RPMI8226 (cell line): ENCODE data around the gene PCAT6.
"Not testable (repeated sequence)": the region's sequence is repeated elsewhere in the genome, so short reads cannot be mapped to it uniquely, and the experiment has no call there.

Source experiments
- DNase-seq: peaks from one replicate; pipeline ENCODE4 v3.0.0-alpha.2; 2015

Gene PCAT6

DNA sequence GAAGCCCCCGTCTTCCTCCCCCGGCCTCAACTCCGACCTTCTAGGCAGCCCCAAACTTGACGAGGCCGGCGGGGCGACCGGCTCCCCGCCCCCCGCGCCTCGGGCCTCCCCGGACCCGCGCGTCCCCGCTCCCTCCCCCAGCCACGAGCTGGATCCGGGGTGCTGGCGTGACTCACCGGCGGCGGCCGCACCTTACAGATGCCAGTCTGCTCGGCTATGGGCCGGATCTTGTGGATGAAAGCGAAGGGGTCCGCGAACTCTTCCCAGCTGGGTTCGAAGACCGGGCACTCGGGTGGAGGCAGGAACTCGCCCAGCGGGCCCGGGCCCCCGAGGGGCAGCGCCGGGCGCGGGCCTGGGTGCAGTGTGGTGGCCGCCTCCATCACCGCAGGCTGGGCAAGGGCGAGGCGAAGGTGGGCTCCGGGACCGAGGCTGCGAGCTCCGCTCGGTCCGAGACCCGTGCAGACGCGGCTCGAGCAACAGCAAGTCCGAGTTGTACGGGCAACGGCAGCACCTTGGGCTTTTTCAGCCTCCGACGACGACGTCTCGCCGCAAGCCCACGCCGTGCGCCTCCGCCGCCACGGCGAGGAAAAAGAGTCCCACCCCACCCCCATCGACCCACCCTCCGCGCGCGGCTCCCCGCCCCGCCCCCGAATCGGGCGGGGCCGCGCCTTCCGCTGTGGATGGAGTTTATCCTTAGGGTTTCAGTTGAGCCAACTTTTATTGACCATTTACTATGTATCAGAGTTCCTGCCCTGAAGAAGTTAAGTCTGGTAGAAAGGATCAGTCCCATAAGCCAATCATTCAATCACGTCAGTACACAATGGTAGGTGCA lies 2.6 kb upstream of the PCAT6 start, which contains the start of gene KDM5B:
TSS of gene KDM5B (minus strand) at position 496 of the 832 bp plus-strand sequence. CDS start at position 380, 116 bp downstream.
- DNase-seq: peak; percentile 35

DNA sequence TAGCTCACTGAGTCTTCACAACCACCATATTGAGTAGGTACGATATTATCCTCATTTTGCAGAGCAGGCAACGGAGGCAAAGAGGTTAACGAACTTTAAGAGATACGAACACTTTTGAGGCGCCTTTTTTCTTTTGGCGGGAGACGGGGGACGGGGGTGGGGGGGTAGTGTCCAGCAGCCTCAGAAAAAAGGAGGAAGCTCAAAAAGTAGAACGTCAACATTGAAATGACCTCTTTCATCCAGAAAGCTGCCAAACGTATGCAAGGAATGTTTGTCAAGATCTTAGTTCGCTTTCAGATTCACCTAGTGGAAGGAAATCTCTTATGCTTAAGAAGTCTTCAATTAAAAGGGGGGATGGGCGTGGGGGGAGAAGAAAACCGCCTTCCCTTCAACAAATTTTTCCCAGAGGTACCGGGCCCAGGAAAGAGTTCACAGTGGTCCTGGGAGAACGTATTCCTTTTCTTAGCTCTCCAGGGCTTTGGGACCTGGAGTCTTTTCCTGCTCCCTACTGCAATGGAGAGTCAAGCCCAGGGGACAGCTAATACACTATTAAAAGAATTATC lies 1.1 kb upstream of the PCAT6 start:
- no peak for DNase-seq

DNA sequence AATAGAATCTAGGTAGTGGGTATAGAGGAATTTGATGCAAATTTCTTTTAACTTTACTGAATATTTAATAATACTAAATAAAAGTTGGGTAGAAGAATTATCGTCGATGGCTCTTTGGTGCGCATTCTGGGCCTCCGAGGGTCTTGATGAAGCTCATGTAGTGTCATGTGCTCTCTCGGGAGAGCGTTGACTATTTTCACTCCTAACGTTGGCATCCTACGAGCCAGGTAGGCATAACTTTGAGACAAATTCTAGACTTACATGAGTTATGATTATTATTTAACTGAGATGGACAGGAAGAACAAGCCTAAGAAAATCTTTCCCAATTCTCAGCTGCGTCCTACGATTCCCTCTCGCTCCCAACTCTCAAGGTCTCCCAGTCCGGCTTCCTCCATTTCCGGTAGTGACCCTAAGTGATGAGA lies 550 bp upstream of the PCAT6 start:
- DNase-seq: no peak

DNA sequence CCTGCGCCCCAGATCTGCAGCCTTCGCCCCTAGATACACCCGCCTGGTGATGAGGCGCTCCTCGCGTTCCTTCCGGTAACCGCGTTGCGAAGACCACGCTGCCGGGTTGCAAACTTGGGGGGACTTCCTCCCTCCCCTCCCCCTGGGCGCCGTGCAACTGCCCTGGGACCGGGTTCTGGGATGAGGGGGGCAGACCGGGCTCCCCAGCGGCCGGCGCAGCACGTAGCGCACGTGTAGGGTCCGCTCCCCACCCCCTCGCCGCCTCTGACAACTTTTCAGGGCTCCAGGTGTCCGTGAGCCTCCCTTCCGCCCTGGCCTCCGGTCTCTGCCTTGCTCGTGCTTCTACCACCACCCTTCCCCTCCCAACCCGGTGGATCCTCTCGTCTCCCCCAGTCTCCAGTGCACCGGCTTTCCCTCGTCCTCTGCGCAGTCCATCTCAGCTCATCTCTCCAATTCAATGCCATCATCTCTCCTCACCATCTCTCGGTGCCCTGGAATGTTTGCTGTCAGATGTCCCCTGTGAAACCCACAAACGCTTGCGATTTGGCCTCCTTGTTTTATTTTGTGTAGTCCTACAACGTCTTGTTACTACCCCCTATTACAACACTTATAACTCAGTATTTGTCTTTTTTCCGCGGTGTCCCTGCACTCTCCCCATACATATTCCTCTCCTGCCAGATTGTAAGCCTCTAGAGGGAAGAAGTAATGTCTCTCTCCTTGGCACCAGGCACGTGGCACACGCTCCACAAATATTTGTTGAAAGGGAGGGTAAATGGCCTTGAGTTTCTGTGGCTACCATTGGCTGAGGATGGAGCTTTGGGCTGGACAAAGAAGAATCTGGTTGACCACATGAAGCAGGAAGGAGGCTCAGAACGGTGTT lies 782 bp downstream of the PCAT6 start:
- DNase-seq: no peak

DNA sequence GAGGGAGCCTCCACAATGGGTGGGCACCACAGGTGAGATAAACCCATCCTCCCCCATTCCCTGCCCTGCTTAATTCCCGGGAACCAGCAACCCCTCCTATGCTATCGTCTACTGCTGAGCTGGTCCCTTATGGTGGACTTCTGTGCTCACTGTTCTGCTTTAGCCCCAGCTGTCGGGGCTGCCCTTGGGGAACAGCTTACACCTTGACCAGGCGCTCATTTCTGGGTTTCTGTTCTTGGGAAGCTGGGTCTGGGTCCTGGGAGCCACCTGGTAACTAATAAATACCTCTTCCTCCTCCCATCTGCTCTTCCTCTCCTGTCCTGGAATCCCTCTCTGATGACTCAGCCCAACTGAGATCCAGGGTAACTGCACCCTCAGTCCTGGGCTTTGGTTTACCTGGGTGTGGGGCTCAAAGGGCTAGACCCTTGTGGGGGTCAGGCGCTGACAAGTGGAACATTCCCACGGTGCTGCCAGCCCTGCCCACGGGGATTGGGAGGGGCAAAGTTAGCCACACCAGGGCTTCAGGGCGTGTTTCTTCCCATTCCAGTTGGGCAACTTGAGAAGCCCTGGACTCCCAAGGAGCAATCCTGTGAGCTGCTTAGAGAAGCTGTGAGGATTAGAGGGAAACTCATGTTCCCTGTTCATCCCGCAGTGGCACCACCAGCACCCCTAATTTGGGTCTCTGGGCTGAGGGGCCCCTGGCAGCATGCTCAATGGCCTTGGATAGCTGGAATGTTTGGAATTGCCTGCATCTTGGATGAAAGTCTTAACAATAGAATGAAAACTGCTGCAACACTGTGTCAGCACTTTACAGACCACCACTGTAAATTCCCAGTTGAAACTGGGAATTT lies 1.6 kb downstream of the PCAT6 start:
- DNase-seq: no peak

DNA sequence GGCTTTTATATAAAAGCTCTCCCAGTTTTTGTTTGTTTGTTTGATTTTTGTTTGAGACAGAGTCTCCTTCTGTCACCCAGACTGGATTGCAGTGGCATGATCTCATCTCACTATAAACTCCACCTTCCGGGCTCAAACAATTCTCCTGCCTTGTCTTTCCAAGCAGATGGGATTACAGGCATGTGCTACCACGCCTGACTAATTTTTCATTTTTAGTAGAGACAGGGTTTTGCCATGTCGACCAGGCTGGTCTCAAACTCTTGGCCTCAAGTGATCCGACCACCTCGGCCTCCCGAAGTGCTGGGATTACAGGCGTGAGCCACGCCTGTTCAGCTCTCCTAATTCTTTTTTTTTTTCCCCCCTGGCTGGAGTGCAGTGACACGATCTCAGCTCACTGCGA lies 4.4 kb downstream of the PCAT6 start:
- DNase-seq: no peak

DNA sequence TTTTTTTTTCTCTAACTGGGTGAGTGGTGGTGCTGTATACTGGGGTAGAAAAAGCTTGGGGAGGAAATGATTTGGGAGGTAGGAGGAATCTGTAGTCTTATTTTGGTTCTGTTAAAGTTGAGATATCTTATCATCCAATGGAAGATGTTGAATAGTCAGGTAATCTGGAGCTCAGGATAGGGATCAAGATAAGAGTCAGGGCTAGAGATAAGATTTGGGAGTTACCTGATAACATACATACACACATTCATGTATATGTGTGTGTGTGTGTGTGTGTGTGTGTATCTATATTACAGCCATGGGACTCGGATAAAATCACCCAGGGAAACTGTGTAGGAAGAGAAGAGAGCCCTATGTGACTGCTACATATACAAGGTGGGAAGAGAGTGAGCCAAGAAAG lies 8.1 kb downstream of the PCAT6 start:
- no peak for DNase-seq

DNA sequence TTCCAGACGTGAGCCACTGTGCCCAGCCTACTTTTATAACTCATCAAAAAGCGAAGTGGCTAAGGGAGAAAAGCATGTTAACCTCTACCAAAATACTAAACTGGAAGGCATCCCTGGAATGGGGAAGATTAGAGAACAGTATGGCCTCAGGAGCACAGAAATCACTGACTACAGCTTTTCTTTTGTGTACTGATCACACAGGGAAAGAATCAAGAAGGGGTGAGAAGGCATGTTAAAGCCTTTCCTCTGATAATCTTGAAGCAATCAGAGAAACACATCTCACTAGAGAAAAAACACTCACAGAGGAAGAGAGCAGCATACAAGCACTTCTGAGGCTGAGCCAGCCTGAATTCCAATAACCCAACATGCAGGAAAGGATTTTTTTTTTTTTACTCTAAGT lies 10.7 kb downstream of the PCAT6 start:
- no peak for DNase-seq

DNA sequence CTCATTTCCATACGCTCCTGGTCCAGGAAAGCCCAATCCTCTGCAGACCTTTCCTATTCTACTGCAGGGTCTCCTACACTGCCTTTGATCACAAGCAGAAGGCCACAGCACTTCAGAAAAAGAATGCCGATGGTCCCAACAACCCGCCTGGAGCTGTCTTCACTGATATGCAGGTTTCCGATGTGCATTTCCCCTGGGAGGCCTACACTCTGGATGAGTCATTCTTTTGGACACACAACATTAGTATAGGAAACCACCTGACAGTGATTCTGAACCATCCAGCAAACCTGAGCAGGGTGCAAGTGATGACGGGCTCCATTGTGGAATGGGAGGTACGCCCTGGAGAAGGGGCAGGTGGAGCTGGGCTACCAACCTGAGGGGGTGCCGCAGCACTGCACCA lies 15.0 kb downstream of the PCAT6 start:
- DNase-seq: no peak

DNA sequence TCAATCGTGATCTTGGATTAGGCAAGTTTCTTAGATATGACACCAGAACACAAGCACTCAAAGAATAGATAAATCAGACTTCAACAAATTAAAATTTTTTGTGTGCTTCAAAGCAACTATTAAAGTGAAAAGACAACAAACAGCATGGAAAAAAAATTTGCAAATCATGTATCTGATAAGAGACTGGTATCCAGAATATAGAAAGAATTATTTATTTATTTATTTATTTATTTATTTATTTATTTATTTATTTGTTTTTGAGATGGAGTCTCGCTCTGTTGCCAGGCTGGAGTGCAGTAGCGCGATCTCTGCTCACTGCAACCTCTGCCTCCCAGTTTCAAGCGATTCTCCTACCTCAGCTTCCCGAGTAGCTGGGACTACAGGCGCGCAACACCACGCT lies 18.5 kb downstream of the PCAT6 start:
- not testable (repeated sequence) for DNase-seq

DNA sequence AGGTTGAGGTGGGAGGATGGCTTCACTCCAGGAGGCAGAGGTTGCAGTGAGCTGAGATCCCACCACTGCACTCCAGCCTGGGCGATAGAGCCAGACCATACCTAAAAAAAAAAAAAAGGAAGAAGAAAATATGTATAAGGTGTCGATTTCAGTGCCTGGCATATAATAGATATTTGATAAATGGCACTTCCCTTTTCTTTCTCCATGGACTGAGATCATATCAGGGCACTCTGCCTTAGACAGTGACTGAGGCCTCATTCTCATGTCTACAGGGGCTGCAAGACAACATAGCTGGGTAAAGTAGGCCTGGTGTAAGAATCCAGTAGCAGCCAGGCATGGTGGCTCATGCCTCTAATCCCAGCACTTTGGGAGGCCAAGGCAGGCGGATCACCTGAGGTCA lies 21.2 kb downstream of the PCAT6 start:
- DNase-seq: no peak

DNA sequence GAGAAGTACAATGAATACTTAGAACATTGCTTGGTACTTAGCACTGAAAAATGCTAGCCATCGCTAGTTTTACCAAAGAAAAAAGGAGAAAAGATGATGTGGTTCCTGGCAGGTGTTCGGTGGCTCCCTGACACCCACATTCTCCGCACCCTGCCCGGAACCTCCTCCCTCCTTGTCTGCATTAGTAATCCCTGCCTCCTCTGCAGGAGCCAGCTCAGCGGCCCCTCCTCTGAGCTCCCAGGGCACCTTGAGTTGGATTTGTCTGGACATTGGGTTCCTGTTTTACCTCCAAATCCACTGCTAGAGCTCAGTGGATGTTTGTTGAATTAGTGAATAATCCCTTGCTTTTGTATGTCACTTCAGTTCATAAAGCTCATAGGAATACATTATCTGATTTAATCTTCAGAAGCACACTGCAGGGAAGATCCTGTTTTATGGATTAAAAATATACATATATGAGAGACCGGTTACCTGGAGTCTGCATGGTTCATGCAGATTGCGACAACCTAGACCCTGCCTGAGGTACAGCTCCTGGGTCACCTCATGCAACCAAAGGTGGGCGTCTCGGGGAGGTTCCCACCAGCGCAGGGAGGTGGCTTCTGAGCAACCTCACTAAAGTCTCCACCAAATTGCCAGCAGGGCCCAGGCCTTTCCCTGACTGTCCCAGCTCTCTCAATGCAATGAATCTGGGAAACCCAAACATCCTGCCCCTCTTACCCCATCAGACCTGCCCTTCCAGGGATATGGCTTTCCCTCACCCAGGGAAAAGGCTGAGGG lies 24.2 kb downstream of the PCAT6 start:
- no peak for DNase-seq

DNA sequence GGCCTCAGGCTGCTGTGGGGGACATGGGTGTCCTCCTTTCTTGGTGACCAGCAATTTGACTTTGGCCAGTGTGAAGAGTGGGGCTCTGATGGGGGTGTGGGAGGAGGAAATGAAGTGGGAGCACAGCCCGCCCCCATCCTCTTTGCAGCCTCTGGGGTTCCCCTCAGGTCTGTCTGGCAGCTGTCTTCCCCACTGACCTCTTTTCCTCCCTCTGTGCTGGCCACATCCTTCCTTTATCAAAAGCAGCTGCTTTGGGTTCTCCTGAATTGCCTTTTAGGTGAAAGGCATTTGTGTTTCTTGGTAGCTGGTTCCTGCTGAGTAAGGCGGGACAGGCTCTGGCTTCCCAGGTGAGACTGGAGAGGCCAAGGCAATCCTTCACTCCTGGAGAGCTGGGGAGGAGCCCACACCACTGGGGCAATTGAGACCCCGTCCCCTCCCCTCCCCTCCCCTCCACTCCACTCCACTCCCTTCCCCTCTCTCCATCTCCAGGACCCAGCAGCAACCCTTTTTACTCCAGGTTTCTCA lies 24.9 kb downstream of the PCAT6 start:
- DNase-seq: no peak

DNA sequence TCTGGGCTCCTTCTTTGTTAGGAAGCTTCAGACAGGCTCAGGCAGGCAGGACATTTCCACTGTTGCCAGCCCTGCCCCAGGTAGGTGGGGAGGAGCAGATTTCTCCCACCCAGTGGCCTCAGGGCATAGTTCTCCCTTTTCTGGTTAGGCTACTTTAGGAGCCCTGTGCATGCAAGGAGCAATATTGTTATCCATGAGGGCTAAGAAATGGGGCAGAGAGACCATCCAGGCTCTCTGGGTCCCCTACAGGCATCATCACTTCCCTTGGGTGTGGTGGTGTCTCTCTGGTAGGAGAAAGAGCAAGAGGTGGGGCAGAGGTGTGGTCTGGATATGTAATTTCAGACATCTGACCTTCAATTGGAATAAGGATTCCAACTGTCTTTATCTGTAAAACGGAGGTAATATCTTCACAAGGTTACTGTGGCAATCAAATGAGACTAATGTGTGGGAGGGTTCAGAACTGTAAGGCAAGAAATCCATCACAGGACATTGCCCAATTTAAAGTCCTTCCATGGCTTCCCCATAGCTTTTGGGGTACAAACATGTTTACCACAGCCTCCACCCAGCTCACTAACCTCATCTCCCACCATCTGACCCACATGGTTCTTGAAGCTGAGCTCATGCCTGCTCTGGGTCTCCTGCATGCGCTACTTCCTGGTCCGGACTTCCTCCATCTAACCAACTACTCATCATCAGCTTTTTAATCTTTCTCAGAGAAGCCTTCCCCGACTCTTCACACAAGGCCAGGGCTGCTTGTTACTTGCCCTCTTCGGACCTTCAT lies 26.1 kb downstream of the PCAT6 start:
- DNase-seq: no peak

DNA sequence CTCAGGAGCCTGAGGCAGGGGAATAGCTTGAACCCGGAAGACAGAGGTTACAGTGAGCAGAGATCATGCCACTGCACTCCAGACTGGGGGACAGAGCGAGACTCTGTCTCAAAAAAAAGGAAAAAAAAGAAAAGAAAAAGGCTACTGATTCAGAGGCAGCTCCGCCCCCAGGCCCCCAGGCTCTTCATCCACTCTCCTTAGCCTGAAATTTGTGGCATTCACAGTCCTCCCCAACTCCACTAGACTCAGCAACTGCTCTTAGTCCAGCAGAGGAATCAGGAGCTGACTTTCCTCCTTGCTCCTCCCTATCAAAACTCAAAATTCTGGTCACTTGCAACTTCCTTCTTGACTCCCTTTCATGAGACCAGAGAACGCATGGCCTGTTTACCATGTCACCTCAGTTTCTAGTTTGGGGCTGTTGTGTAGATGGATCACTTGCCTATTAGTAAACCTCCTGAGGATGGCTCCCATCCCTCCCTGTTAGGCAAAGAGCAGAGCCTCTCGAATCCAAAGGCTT lies 27.1 kb downstream of the PCAT6 start:
- no peak for DNase-seq

DNA sequence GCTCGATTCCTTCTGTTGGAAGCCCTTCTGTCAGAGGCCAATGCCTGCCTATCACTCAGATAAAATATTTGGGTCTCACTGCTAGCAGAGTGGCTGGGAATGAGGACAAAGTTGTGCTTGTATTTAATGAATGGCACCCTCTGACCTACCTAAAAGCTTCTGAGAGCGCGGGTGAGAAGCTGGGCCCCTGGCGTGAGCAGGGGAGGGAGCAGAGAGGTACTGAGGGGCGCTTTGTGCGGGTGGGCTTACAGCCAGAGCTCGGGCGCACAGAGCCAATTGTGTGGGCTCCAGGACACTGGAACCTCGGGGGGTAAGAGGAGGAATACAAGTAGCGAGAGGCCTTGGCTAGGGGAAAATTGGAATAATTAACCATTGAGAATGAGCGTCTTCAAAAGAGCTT lies 32.3 kb downstream of the PCAT6 start:
- no peak for DNase-seq

DNA sequence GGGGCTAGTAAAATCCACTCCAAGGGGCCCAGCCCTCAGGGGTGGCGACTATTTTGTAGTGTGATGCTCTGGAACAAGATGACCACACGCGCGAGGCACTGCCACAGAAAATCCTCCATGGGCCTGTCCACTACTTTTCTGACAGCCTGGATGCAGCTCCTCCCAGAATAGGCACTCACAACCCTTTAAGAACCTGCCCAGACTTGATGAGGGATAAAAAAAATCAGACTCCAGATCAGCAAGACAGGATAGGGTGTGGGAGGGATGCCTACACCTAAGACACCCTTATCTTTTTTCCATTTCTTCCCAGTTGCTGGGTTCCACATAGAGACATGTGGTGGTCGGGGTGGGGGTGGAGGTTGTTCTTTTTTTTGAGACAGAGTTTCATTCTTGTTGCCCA lies 33.5 kb downstream of the PCAT6 start:
- no peak for DNase-seq

DNA sequence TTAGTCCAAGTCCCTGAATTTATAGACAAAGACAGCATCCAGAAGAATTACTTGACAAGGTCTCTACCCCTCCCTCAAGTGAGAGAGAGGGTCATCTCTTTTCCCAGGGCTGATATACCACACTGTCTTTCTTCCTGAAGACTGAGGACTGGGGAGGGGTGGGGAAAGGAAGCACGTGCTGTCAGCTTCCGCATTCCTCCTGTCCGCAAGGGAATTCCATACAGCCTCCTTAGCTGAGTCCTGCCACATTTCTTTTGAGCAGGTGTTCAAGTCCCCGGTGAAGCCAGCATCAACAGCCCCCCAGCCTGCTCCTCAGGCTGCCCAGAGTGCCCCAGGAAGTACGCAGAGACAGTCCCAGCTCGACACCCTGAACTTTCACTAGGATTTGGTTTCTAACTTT lies 34.2 kb downstream of the PCAT6 start:
- no peak for DNase-seq

DNA sequence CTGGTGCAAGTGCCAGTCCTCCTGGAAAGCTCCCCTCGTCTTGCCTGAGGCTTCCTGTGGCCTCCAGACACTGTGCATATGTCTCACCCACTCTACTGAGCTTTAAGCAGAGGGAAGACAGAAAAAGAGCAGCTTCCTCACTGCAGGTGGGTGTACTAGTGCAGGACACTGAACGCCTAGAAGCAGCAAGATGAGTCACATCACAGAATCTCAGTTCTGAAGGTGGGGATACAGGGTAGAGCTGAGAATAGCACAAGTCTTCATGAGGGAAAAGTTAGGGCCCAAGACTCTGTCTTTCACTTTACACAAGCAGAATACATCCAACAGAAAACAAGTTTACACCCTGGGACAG lies 37.4 kb downstream of the PCAT6 start:
- DNase-seq: no peak

DNA sequence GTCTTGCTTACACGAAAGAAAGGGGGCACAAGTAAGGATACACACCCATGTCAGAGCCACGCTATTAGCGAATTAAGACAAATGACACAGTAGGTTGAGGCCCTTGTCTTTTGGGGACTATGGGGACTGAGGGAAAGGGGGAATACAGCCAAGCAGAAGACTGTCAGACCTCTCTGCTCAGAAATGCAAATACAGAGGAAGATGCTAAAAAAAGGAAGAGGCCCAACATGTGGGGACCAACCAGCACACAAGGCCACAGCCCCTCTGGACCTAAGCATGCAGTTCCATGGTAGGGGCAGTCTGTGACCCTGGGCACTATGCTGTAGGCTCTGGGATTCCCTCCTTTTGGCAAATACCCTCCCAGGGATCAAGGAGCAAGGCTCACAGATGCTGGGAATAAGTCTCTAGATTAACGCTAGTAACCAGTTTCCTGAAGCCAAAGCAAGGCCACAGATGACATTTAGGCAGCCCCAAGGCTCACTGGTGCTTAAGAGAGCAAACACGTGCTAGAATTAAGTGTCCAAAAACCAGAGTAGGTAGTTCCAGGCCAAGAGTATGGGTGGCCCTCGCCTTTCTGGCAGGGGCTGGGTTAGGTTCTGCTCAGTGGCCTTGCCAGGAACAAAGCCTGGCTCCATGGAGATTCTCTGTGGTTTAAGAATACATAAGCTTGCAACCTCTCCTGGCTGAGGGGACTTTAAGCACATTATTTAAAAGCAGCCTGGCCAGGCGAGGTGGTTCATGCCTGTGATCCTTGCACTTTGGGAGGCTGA lies 40.0 kb downstream of the PCAT6 start:
- DNase-seq: no peak
